MM.1S (cell line): Measurements from ENCODE around the gene KLHL21.

ENCODE experiments used
- DNase-seq: peaks from one replicate; pipeline ENCODE4 v3.0.0-alpha.2; 2015
- H2AFZ ChIP-seq: fragments of 300-600 bp; sonication (generic); 2 replicates; pipeline ENCODE4 v1.6.0; 2016; ENCODE audit warnings: antibody characterized with exemption, low read length
- H3F3A ChIP-seq: fragments of 300-600 bp; sonication (generic); 2 replicates; pipeline ENCODE4 v1.6.1; 2016; ENCODE audit warnings: mild to moderate bottlenecking, antibody characterized with exemption, low read length, moderate library complexity, mixed read lengths; ENCODE audit not compliant: insufficient read depth
- H3K27ac ChIP-seq: fragments of 300-600 bp; sonication (generic); 2 replicates; pipeline ENCODE4 v1.5.1; 2016; ENCODE audit warnings: mild to moderate bottlenecking, low read length
- H3K27me3 ChIP-seq: fragments of 300-600 bp; sonication (generic); replicated peaks from 2 replicates; pipeline ENCODE4 v1.6.0; 2016; ENCODE audit warnings: low read length; ENCODE audit not compliant: insufficient read depth
- H3K36me3 ChIP-seq: fragments of 300-600 bp; sonication (generic); replicated peaks from 2 replicates; pipeline ENCODE4 v1.6.1; 2016; ENCODE audit warnings: mild to moderate bottlenecking, low read length, mixed read lengths; ENCODE audit not compliant: insufficient read depth
- H3K4me1 ChIP-seq: fragments of 300-600 bp; sonication (generic); 2 replicates; pipeline ENCODE4 v1.6.1; 2016; ENCODE audit warnings: low read length, mixed read lengths
- H3K4me2 ChIP-seq: fragments of 300-600 bp; sonication (generic); 2 replicates; pipeline ENCODE4 v1.6.0; 2016; ENCODE audit warnings: low read depth, low read length
- H3K4me3 ChIP-seq: fragments of 300-600 bp; sonication (generic); 2 replicates; pipeline ENCODE4 v1.5.1; 2016; ENCODE audit warnings: low read length, mixed read lengths
- H3K79me2 ChIP-seq: fragments of 300-600 bp; sonication (generic); 2 replicates; pipeline ENCODE4 v1.6.1; 2016; ENCODE audit warnings: mixed run types, low read length, mixed read lengths
- H3K9ac ChIP-seq: fragments of 300-600 bp; sonication (generic); 2 replicates; pipeline ENCODE4 v1.6.1; 2016; ENCODE audit warnings: low read length, mixed read lengths
- H3K9me2 ChIP-seq: fragments of 300-600 bp; sonication (generic); replicated peaks from 2 replicates; pipeline ENCODE4 v1.6.1; 2016; ENCODE audit warnings: mild to moderate bottlenecking, low read length, mixed read lengths; ENCODE audit not compliant: insufficient read depth
- H3K9me3 ChIP-seq: fragments of 300-600 bp; sonication (generic); replicated peaks from 2 replicates; pipeline ENCODE4 v1.6.1; 2016; ENCODE audit warnings: mild to moderate bottlenecking, low read length, mixed read lengths; ENCODE audit not compliant: insufficient read depth
- H4K20me1 ChIP-seq: fragments of 300-600 bp; sonication (generic); 2 replicates; pipeline ENCODE4 v1.6.1; 2016; ENCODE audit warnings: mild to moderate bottlenecking, low read length, moderate library complexity, mixed read lengths; ENCODE audit not compliant: insufficient read depth
- CTCF ChIP-seq: fragments of 300-600 bp; sonication (generic); IDR thresholded peaks from 2 replicates; pipeline ENCODE4 v1.5.1; 2016; ENCODE audit warnings: antibody characterized with exemption, low read length, mixed read lengths
- EZH2 ChIP-seq: fragments of 300-600 bp; sonication (generic); optimal IDR thresholded peaks from 2 replicates; pipeline ENCODE3; 2017; ENCODE audit warnings: low read depth, mild to moderate bottlenecking, antibody characterized with exemption, low read length, mixed read lengths
- EZH2phosphoT487 ChIP-seq: fragments of 300-600 bp; sonication (generic); IDR thresholded peaks from 2 replicates; pipeline ENCODE4 v1.6.1; 2018; ENCODE audit warnings: antibody characterized with exemption, low read length

Gene KLHL21

GRCh38 chr1:6579374-6580118 lies 23.1 kb downstream of the KLHL21 start, which contains the start of gene ZBTB48:
Gene ZBTB48, plus strand, starts transcription at chr1:6579994. Its CDS starts 616 bp downstream, at chr1:6580610.
- Histone ChIP-seq H3K4me2 (peak within 1 kb of the TSS; percentile 93), H3K27ac (peak within 1 kb of the TSS; percentile 33; the same call in 1 of the 2 replicates), H3K4me1 (peaks cover 14% of the 10 kb centered on the region), H3K9me2 (no peaks in the 10 kb centered on the region), H2AFZ (peak within 1 kb of the TSS; percentile 83), H3K4me3 (peak within 1 kb of the TSS; percentile 70), H3K79me2 (peaks cover 21% of the 10 kb centered on the region), H3K36me3 (no peaks in the 10 kb centered on the region), H3F3A (no peaks in the 10 kb centered on the region), H3K9ac (peak within 1 kb of the TSS; percentile 73), H3K9me3 (no peaks in the 10 kb centered on the region), H3K27me3 (no peaks in the 10 kb centered on the region; the same call in 1 of the 2 replicates), H4K20me1 (no peaks in the 10 kb centered on the region)
- DNase-seq = peak; percentile 99
- no peak for TF ChIP-seq EZH2phosphoT487
- TF ChIP-seq CTCF = no peak
- no peak for TF ChIP-seq EZH2

GRCh38 chr1:6578624-6579373 lies 23.9 kb downstream of the KLHL21 start:
- Histone ChIP-seq H3K27ac (no peak overlapping the region), H3K9me3 (no peaks in the 10 kb centered on the region), H3F3A (no peaks in the 10 kb centered on the region), H3K4me3 (no peak overlapping the region), H3K9me2 (no peaks in the 10 kb centered on the region), H3K27me3 (no peaks in the 10 kb centered on the region; the same call in 1 of the 2 replicates), H3K79me2 (peaks cover 21% of the 10 kb centered on the region), H3K36me3 (no peaks in the 10 kb centered on the region), H3K4me2 (peak overlapping the region; percentile 87; the same call in 1 of the 2 replicates), H4K20me1 (no peaks in the 10 kb centered on the region), H2AFZ (peak overlapping the region; percentile 83), H3K4me1 (peaks cover 14% of the 10 kb centered on the region), H3K9ac (no peak overlapping the region)
- TF ChIP-seq EZH2 (no peak), EZH2phosphoT487 (no peak), CTCF (no peak)
- DNase-seq = no peak

- no peak overlapping the region for H3K27ac ChIP-seq
- H3K27me3 ChIP-seq = peaks cover 1% of the 10 kb centered on the region
- no peaks in the 10 kb centered on the region for H3F3A ChIP-seq
- H3K4me3 ChIP-seq = no peak overlapping the region
- H3K9me2 ChIP-seq = no peaks in the 10 kb centered on the region
- no peaks in the 10 kb centered on the region for H3K9me3 ChIP-seq
- H2AFZ ChIP-seq = no peak overlapping the region
- no peak overlapping the region for H3K9ac ChIP-seq
- no peaks in the 10 kb centered on the region for H4K20me1 ChIP-seq
- TF ChIP-seq CTCF = no peak
- no peak for TF ChIP-seq EZH2phosphoT487
- TF ChIP-seq EZH2 = no peak
- no peaks in the 10 kb centered on the region for H3K36me3 ChIP-seq
- peaks cover 21% of the 10 kb centered on the region for H3K79me2 ChIP-seq
- DNase-seq = no peak
- peaks cover 14% of the 10 kb centered on the region for H3K4me1 ChIP-seq
- no peak overlapping the region for H3K4me2 ChIP-seq
These were observed 24.7 kb downstream of the KLHL21 start for GRCh38 chr1:6577831-6578525.
